Right atrium auricular region (tissue), 2 donors: ENCODE data around the gene SVBP. TPM values are rescaled to one million over a fixed set of nuclear protein-coding genes. Genes with fewer than 3 reads are reported as not detected.
A peak's percentile ranks its signal among the peaks of the same experiment; 100 is the strongest.
"Not testable (repeated sequence)": the region's sequence is repeated elsewhere in the genome, so short reads cannot be mapped to it uniquely, and the experiment has no call there.

Source experiments
- DNase-seq: peaks from one replicate; pipeline ENCODE4 v3.0.0-alpha.2; 2019; ENCODE audit warnings: low spot score
- H3K27ac ChIP-seq, 2 donors: fragments of 200-600 bp; sonication (generic); 1 replicate in 1 of 2; 2 replicates in 1 of 2; pipeline ENCODE4 v1.5.1; 2016 to 2019
- H3K27me3 ChIP-seq, 2 donors: fragments of 200-600 bp; sonication (generic); one replicate each; pipeline versions ENCODE4 v1.5.1 to v1.6.0; 2017 to 2019
- H3K36me3 ChIP-seq: fragments of 200-600 bp; sonication (generic); one replicate; pipeline ENCODE4 v1.5.1; 2016
- H3K4me1 ChIP-seq, 2 donors: fragments of 200-600 bp; sonication (generic); one replicate each; pipeline versions ENCODE4 v1.5.1 to v1.6.0; 2017 to 2019
- H3K4me3 ChIP-seq, 2 donors: fragments of 200-600 bp; sonication (generic); 1 replicate in 1 of 2; 2 replicates in 1 of 2; pipeline ENCODE4 v1.5.1; 2017 to 2019; ENCODE audit warnings: mild to moderate bottlenecking in 1 of 2, moderate library complexity in 1 of 2
- H3K9me3 ChIP-seq, 2 donors: fragments of 200-600 bp; sonication (generic); one replicate each; pipeline ENCODE4 v1.5.1; 2019
- CTCF ChIP-seq, 2 donors: fragments of 200-600 bp; sonication (generic); IDR thresholded peaks; one replicate each; pipeline ENCODE4 v1.5.1; 2019; ENCODE audit warnings: antibody characterized with exemption in 2 of 2
- total RNA-seq, 2 donors: library from RNA; depleted of rRNA; stranded (reverse); fragments of >200 nt; gene quantifications; one replicate each; pipeline ENCODE4 v1.1.0, GENCODE V29; 2016

The SVBP gene
- 10 to 100 TPM; 14.5 to 22.1 TPM for total RNA-seq

- Histone ChIP-seq H3K36me3 (no peaks in the 10 kb centered on the region), H3K9me3 (no peaks in the 10 kb centered on the region), H3K27me3 (no peaks in the 10 kb centered on the region), H3K27ac (peak within 1 kb of the TSS; percentile 97 to 99), H3K4me3 (peak within 1 kb of the TSS; percentile 72 to 90), H3K4me1 (peaks cover 0 to 21% of the 10 kb centered on the region in 2 donors)
- no peak for TF ChIP-seq CTCF (IDR thresholded peaks at IDR 0.05)
- peak; percentile 86 for DNase-seq
Observed at GRCh38 chr1:42816585-42817439, at the start of gene SVBP, which contains the start of gene ERMAP. SVBP (minus strand) TSS chr1:42817397; CDS start chr1:42816544, 853 bp downstream. ERMAP (plus strand) TSS chr1:42817122; CDS start chr1:42830449, 13,327 bp downstream.

DNA sequence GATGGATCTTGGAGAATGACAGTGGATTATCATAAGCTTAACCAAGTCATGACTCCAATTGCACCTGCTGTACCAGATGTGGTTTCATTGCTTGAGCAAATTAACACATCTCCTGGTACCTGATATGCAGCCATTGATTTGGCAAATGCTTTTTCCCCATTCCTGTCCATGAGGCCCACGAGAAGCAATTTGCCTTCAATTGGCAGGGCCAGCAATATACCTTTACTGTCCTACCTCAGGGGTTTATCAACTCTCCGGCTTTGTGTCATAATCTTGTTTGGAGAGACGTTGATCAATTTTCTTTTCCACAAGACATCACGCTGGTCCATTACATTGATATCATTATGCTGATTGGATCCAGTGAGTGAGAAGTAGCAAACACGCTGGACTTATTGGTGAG, 49.4 kb upstream of the SVBP start:
- no peak for TF ChIP-seq CTCF (IDR thresholded peaks at IDR 0.05)

DNA sequence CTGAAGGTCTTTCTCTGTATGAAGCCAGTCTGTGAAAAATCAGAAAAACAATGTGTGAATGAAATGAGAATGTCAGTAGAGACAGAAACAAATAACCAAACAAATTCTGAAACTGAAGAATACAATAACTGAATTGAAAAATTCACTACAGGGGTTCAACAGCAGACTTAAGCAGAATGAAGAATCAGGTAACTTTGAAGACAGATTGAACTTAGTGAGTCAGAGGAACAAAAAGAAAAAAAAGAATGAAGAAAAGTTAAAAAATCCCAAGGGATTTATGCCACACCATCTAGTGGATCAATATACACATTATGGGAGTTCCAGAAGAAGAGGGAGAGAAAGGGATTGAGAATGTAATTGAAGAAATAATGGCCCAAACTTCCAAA, 43.8 kb upstream of the SVBP start:
- Histone ChIP-seq H3K4me1 (no peaks in the 10 kb centered on the region), H3K9me3 (no peaks in the 10 kb centered on the region), H3K27ac (no peak overlapping the region), H3K36me3 (no peaks in the 10 kb centered on the region), H3K4me3 (no peak overlapping the region), H3K27me3 (no peaks in the 10 kb centered on the region)
- no peak for TF ChIP-seq CTCF (IDR thresholded peaks at IDR 0.05)
- no peak for DNase-seq

More for the DNA sequence above, 49.4 kb upstream of the SVBP start:
- Histone ChIP-seq H3K4me3 (no peak overlapping the region), H3K9me3 (no peaks in the 10 kb centered on the region), H3K4me1 (no peaks in the 10 kb centered on the region), H3K27me3 (no peaks in the 10 kb centered on the region), H3K36me3 (no peaks in the 10 kb centered on the region), H3K27ac (no peak overlapping the region)
- DNase-seq: no peak

- Histone ChIP-seq H3K27ac (no peak overlapping the region), H3K4me3 (no peak overlapping the region)
- DNase-seq: no peak
Observed at GRCh38 chr1:42860339-42861013, 43.3 kb upstream of the SVBP start.

DNA sequence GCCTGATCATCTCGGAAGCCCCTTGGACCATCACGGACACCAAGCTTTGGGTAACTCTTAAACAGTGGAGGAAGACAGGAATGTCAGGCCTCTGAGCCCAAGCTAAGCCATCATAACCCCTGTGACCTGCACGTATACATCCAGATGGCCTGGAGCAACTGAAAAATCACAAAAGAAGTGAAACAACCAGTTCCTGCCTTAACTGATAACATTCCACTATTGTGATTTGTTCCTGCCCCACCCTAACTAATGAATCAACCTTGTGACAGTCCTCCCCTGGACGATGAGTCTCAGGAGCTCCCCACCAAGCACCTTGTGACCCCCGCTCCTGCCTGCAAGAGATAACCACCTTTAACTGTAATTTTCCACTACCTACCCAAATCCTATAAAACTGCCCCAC, 42.2 kb upstream of the SVBP start:
- not testable (repeated sequence) for H3K27me3 ChIP-seq, H3K4me3 ChIP-seq, H3K27ac ChIP-seq, H3K36me3 ChIP-seq, DNase-seq, H3K9me3 ChIP-seq, H3K4me1 ChIP-seq

More at GRCh38 chr1:42860339-42861013, 43.3 kb upstream of the SVBP start:
- Histone ChIP-seq H3K27me3 (no peaks in the 10 kb centered on the region), H3K36me3 (no peaks in the 10 kb centered on the region), H3K9me3 (no peaks in the 10 kb centered on the region), H3K4me1 (no peaks in the 10 kb centered on the region)
- no peak for TF ChIP-seq CTCF (IDR thresholded peaks at IDR 0.05)

GRCh38 chr1:42856554-42856953, 39.4 kb upstream of the SVBP start:
- DNase-seq, H3K36me3 ChIP-seq, H3K9me3 ChIP-seq: not testable (repeated sequence)

More at GRCh38 chr1:42856554-42856953, 39.4 kb upstream of the SVBP start:
- H3K27me3 ChIP-seq, H3K4me1 ChIP-seq, H3K27ac ChIP-seq, H3K4me3 ChIP-seq: not testable (repeated sequence)
